Activated naive CD4-positive, alpha-beta T cell treated with anti-CD3 and anti-CD28 coated beads, Interleukin-2, amount 50 U/mL, for 72 hours (primary cell): Measurements from ENCODE around the gene DUSP7. TPM values are rescaled to one million over a fixed set of nuclear protein-coding genes. Genes with fewer than 3 reads are reported as not detected.

Experiments
- ATAC-seq, 2 donors: fragments of 150-1000 bp; cut with Tn5 transposase; 2 replicates each; pipeline ENCODE4 v1.10.0; 2021; ENCODE audit warnings: mild to moderate bottlenecking in 2 of 2, moderate library complexity in 2 of 2
- DNase-seq, 2 donors: peaks; one replicate each; pipeline ENCODE4 v3.0.0; 2021 to 2022; ENCODE audit warnings: low spot score in 2 of 2
- H3K27ac Mint-ChIP-seq, 2 donors: one replicate each; pipeline ENCODE4 v1.8.0; 2022; ENCODE audit warnings: mild to moderate bottlenecking in 2 of 2, mixed read lengths in 2 of 2
- H3K36me3 Mint-ChIP-seq, 2 donors: one replicate each; pipeline ENCODE4 v1.8.0; 2022; ENCODE audit warnings: mixed read lengths in 2 of 2
- H3K9me3 Mint-ChIP-seq, 2 donors: one replicate each; pipeline ENCODE4 v1.8.0; 2022; ENCODE audit warnings: mixed read lengths in 2 of 2
- total RNA-seq, 2 donors: library from RNA; stranded (reverse); gene quantifications; one replicate each; pipeline ENCODE4 v1.2.3, GENCODE V29; 2022

Gene DUSP7
- 10 to 100 TPM; 10.8 to 17.5 TPM for total RNA-seq

GRCh38 chr3:52056521-52056967 lies at the start of gene DUSP7:
TSS of gene DUSP7 (minus strand) at chr3:52056571. CDS start at chr3:52056366, 205 bp downstream.
- H3K36me3 Mint-ChIP-seq: peaks cover 6 to 17% of the 10 kb centered on the region in 2 donors

GRCh38 chr3:52104684-52105640 lies 48.6 kb upstream of the DUSP7 start:
- peaks cover 20 to 31% of the 10 kb centered on the region in 2 donors for H3K36me3 Mint-ChIP-seq
- H3K27ac Mint-ChIP-seq: peak overlapping the region in 1 of 2 donors; percentile 70

More at GRCh38 chr3:52056521-52056967, at the start of gene DUSP7:
- Mint-ChIP-seq H3K27ac (peak within 1 kb of the TSS; percentile 96 to 97), H3K9me3 (no peaks in the 10 kb centered on the region)
- DNase-seq (peak; percentile 72 to 80), ATAC-seq (peak; percentile 17 to 47)

GRCh38 chr3:52102934-52103333 lies 46.6 kb upstream of the DUSP7 start:
- ATAC-seq (no peak), DNase-seq (no peak)
- Mint-ChIP-seq H3K27ac (no peak overlapping the region), H3K36me3 (peaks cover 22 to 27% of the 10 kb centered on the region in 2 donors), H3K9me3 (peaks cover 0 to 5% of the 10 kb centered on the region in 2 donors)

More at GRCh38 chr3:52104684-52105640, 48.6 kb upstream of the DUSP7 start:
- peaks cover 0 to 5% of the 10 kb centered on the region in 2 donors for H3K9me3 Mint-ChIP-seq
- ATAC-seq (no peak), DNase-seq (no peak)

GRCh38 chr3:52099001-52099401 lies 42.6 kb upstream of the DUSP7 start:
- H3K36me3 Mint-ChIP-seq: peaks cover 22 to 32% of the 10 kb centered on the region in 2 donors
- ATAC-seq: no peak
- peak overlapping the region in 1 of 2 donors; percentile 78 for H3K27ac Mint-ChIP-seq
- peaks cover 0 to 5% of the 10 kb centered on the region in 2 donors for H3K9me3 Mint-ChIP-seq
- DNase-seq: no peak

- peaks cover 22 to 32% of the 10 kb centered on the region in 2 donors for H3K36me3 Mint-ChIP-seq
- ATAC-seq (no peak), DNase-seq (no peak)
- H3K27ac Mint-ChIP-seq: no peak overlapping the region
- peaks cover 0 to 5% of the 10 kb centered on the region in 2 donors for H3K9me3 Mint-ChIP-seq
These were observed 41.6 kb upstream of the DUSP7 start for GRCh38 chr3:52097851-52098507.

GRCh38 chr3:52095990-52096775 lies 39.8 kb upstream of the DUSP7 start:
- ATAC-seq (peak in 1 of 2 donors; percentile 75), DNase-seq (no peak)
- H3K27ac Mint-ChIP-seq: no peak overlapping the region
- H3K36me3 Mint-ChIP-seq: peaks cover 13 to 20% of the 10 kb centered on the region in 2 donors
- H3K9me3 Mint-ChIP-seq: no peaks in the 10 kb centered on the region

- H3K9me3 Mint-ChIP-seq: no peaks in the 10 kb centered on the region
- no peak overlapping the region for H3K27ac Mint-ChIP-seq
- ATAC-seq (no peak), DNase-seq (no peak)
- peaks cover under 1 to 7% of the 10 kb centered on the region in 2 donors for H3K36me3 Mint-ChIP-seq
These were observed 38.5 kb upstream of the DUSP7 start for GRCh38 chr3:52094571-52095485.

GRCh38 chr3:52093756-52094545 lies 37.6 kb upstream of the DUSP7 start:
- H3K36me3 Mint-ChIP-seq: peaks cover 0 to 5% of the 10 kb centered on the region in 2 donors
- H3K9me3 Mint-ChIP-seq: no peaks in the 10 kb centered on the region
- ATAC-seq: no peak
- no peak overlapping the region for H3K27ac Mint-ChIP-seq
- DNase-seq: no peak

- Mint-ChIP-seq H3K27ac (peak overlapping the region in 1 of 2 donors; percentile 68), H3K36me3 (peaks cover 0 to 5% of the 10 kb centered on the region in 2 donors), H3K9me3 (no peaks in the 10 kb centered on the region)
- no peak for ATAC-seq
- no peak for DNase-seq
These were observed 36.5 kb upstream of the DUSP7 start for GRCh38 chr3:52092891-52093290.

- DNase-seq (no peak), ATAC-seq (no peak)
- no peaks in the 10 kb centered on the region for H3K9me3 Mint-ChIP-seq
- peaks cover 0 to 5% of the 10 kb centered on the region in 2 donors for H3K36me3 Mint-ChIP-seq
- H3K27ac Mint-ChIP-seq: no peak overlapping the region
These were observed 35.9 kb upstream of the DUSP7 start for GRCh38 chr3:52092271-52092660.

GRCh38 chr3:52091586-52092270 lies 35.4 kb upstream of the DUSP7 start:
- DNase-seq: no peak
- Mint-ChIP-seq H3K9me3 (no peaks in the 10 kb centered on the region), H3K27ac (peak overlapping the region in 1 of 2 donors; percentile 82), H3K36me3 (peaks cover 0 to 5% of the 10 kb centered on the region in 2 donors)
- no peak for ATAC-seq

GRCh38 chr3:52090933-52091468 lies 34.6 kb upstream of the DUSP7 start:
- Mint-ChIP-seq H3K36me3 (peaks cover 0 to 5% of the 10 kb centered on the region in 2 donors), H3K27ac (no peak overlapping the region), H3K9me3 (no peaks in the 10 kb centered on the region)
- DNase-seq (no peak), ATAC-seq (no peak)

- no peak overlapping the region for H3K27ac Mint-ChIP-seq
- no peaks in the 10 kb centered on the region for H3K36me3 Mint-ChIP-seq
- ATAC-seq: no peak
- DNase-seq: no peak
- no peaks in the 10 kb centered on the region for H3K9me3 Mint-ChIP-seq
These were observed 34.0 kb upstream of the DUSP7 start for GRCh38 chr3:52090131-52090932.
